Endothelial cell of hepatic sinusoid (primary cell): ENCODE results near the gene SLC32A1.

Experiments
- in situ Hi-C: cut with HindIII; loops from 2 replicates; pipeline ENCODE4 v1.10.0; 2017; ENCODE audit warnings: low sequenced_read_pairs

The SLC32A1 gene

GRCh38 chr20:38724626-38725147 is 401 bp downstream of the SLC32A1 start:
- in situ Hi-C loops: loop anchor here (10.0 kb wide), 2 partner anchors 100 to 180 kb away; no protein-coding TSS in a partner anchor

- in situ Hi-C loops: loop anchor here (10.0 kb wide), 2 partner anchors 101 to 179 kb away; no protein-coding TSS in a partner anchor
Observed at GRCh38 chr20:38725148-38725901, 1.0 kb downstream of the SLC32A1 start.

- in situ Hi-C loops: loop anchor here (10.0 kb wide), 2 partner anchors 101 to 179 kb away; no protein-coding TSS in a partner anchor
Observed at GRCh38 chr20:38725931-38726803, 1.9 kb downstream of the SLC32A1 start.

GRCh38 chr20:38726804-38727606 is 2.7 kb downstream of the SLC32A1 start:
- in situ Hi-C loops: loop anchor here (10.0 kb wide), 2 partner anchors 102 to 178 kb away; no protein-coding TSS in a partner anchor

GRCh38 chr20:38727607-38728190 is 3.4 kb downstream of the SLC32A1 start:
- in situ Hi-C loops: loop anchor here (10.0 kb wide), 2 partner anchors 103 to 177 kb away; no protein-coding TSS in a partner anchor

GRCh38 chr20:38728191-38728781 is 4.0 kb downstream of the SLC32A1 start:
- in situ Hi-C loops: loop anchor here (10.0 kb wide), 2 partner anchors 103 to 177 kb away; no protein-coding TSS in a partner anchor

GRCh38 chr20:38728911-38729642 is 4.8 kb downstream of the SLC32A1 start:
- in situ Hi-C loops: loop anchor here (10.0 kb wide), 2 partner anchors 104 to 176 kb away; no protein-coding TSS in a partner anchor

- in situ Hi-C loops: loop anchor here (10.0 kb wide), 2 partner anchors 105 to 175 kb away; no protein-coding TSS in a partner anchor
Observed at GRCh38 chr20:38729767-38730166, 5.5 kb downstream of the SLC32A1 start.

- in situ Hi-C loops: no loop called here
Observed at GRCh38 chr20:38730167-38730988, 6.1 kb downstream of the SLC32A1 start.

GRCh38 chr20:38730989-38731737 is 6.9 kb downstream of the SLC32A1 start:
- in situ Hi-C loops: no loop called here

- in situ Hi-C loops: no loop called here
Observed at GRCh38 chr20:38731738-38732113, 7.4 kb downstream of the SLC32A1 start.

- in situ Hi-C loops: no loop called here
Observed at GRCh38 chr20:38732981-38733380, 8.7 kb downstream of the SLC32A1 start.

GRCh38 chr20:38735172-38735571 is 10.9 kb downstream of the SLC32A1 start:
- in situ Hi-C loops: no loop called here

GRCh38 chr20:38737887-38738286 is 13.6 kb downstream of the SLC32A1 start:
- in situ Hi-C loops: no loop called here

GRCh38 chr20:38745757-38746156 is 21.5 kb downstream of the SLC32A1 start:
- in situ Hi-C loops: no loop called here

GRCh38 chr20:38747495-38748096 is 23.3 kb downstream of the SLC32A1 start:
- in situ Hi-C loops: no loop called here
